GM19328 (cell line): Measurements from ENCODE around the gene FADS2.

Experiments
- ATAC-seq: cut with Tn5 transposase; IDR thresholded peaks from one replicate; pipeline ENCODE4 v1.9.1; 2021; ENCODE audit warnings: mild to moderate bottlenecking, moderate library complexity; ENCODE audit not compliant: unreplicated experiment

Gene FADS2

DNA sequence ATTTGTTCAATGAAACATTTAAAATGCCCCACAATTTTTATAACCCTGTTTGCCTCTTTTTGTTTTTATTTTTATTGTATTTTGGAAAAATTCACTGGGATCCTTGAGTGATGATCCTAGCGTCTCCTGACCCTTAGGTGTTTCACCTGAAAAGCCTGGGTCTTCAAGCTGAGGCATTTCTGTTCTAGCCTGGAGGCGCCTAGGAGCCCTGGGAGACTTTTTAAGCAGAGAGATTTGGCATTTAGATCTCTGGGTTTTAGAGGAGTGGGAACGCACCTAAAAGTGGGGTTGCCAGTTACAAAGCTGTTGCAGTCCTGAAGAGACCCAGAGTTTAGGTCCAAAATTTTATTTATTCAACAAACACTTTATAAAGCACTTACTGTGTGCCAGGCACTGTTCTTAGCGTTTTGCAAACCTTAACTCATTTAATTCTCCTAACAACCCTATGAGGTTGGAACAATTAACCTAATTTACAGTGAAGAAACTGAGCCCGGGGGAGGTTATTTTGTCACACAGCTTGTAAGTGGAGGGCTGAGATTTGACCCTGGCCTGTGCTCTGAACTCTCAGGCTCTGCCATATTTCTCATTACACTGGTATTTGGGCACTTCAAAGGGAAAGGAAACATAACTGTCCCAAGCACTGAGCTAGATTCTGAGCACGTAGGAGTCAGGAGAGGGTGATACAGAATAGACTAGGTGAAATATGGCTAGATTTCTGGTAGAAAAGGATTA is 10.5 kb upstream of the FADS2 start:
- no peak for ATAC-seq

DNA sequence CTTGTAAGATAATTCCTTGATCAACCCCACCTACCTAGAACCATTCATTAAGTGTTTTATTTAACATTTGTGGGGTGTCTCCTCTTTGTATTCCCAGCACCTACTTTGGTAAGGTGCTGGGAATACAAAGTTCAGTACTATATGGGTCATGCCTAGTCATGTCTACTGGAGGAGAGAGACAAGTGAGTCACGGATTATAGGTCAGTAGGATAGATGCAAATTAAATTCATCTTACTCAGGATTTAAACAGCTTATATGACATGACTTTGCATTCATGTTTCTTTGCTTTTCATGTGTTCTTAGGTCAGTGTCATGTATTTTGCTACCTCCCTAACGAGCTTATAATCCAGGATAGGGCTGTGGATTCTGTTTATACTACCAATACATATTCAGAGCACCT is 7.9 kb upstream of the FADS2 start:
- ATAC-seq = no peak

DNA sequence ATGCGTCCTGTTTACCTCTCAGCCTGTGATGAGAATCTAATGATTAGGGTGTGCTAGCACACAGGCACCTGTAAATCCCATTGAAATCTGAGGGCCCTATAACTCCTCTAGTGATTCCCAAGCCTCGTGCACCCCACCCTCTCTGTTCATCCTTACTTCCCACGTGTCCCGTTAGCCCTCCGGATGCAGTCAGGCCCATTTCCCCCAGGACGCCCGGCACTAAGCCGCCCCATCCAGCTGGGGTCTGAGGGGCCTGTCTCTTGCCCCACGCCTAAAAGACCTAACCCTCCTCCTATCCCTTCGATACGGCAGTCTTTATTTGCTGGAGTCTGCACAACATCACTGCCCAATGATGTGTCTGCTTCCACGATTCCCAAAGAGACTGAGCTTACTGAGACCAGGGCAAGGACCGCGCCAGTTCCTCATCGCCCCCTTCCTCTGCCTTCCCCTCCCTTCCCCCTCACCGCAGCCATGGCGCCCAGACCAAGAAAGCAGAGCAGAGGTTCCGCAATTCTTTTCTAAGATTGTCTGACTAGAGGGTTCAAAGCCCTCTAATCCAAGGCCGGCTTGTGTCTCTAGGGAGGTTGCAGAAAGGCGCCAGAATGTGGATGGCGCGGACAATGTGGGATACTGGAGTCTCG is 1.1 kb upstream of the FADS2 start:
- ATAC-seq = no peak

DNA sequence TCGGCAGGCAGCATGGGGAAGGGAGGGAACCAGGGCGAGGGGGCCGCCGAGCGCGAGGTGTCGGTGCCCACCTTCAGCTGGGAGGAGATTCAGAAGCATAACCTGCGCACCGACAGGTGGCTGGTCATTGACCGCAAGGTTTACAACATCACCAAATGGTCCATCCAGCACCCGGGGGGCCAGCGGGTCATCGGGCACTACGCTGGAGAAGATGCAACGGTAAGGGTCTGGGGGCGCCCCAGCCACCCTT is 204 bp downstream of the FADS2 start:
- ATAC-seq = no peak

DNA sequence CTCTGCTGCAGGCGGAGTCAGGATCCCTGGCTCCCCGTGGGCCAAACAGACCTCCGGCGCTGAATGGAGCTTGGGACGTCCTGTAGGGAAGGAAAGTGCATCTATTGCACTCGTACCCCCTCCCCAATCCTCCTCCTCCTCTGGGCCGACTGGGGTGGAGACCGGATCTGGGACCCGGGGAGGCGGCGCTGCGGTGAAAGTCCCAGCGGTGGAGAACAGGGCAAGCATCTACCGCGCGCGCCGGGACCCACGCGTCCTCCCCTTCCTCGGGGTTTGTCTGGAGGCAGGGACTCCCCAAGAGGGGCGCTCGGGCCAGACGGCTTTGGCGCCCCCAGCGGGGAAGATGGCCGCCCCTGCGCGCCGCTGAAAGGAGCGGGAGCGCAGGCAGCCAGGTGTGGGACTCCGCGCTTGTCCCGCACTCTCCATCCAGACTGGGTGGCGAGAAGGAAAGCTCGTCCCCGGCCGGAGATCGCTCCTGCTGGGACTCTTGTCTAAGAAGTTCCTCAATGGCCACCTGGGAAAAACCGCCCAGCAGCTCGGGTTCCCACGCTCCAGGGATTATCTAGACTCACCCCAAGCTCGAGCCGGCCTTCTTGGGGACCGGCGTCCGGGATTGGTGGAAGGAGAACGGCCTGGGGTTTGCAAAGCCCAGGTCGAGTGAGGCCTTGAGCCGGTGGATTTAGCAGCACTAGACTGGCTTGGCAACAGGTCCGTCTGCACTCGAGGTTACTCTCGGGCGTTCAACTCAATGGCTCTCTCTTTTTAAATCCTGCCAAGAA is 718 bp downstream of the FADS2 start:
- no peak for ATAC-seq

DNA sequence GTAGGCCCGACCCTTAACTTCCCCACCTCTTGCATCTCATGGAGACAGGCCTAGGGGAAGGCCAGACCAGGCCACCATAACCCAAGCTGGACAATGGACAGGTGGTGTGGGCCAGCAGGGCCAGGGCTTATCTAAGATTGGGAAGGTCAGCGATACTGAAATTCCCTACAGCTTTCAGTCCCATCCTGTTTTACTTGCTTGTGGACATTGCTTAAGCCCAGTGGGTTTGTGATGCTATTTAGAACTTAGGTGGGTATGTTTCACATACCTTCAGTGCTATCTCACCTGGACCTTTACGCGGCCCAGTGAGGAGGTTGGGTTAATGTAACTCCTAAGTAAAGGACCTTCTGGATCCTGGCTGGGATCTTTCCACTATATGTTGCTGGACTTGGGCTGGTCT is 1.7 kb downstream of the FADS2 start:
- ATAC-seq = no peak

DNA sequence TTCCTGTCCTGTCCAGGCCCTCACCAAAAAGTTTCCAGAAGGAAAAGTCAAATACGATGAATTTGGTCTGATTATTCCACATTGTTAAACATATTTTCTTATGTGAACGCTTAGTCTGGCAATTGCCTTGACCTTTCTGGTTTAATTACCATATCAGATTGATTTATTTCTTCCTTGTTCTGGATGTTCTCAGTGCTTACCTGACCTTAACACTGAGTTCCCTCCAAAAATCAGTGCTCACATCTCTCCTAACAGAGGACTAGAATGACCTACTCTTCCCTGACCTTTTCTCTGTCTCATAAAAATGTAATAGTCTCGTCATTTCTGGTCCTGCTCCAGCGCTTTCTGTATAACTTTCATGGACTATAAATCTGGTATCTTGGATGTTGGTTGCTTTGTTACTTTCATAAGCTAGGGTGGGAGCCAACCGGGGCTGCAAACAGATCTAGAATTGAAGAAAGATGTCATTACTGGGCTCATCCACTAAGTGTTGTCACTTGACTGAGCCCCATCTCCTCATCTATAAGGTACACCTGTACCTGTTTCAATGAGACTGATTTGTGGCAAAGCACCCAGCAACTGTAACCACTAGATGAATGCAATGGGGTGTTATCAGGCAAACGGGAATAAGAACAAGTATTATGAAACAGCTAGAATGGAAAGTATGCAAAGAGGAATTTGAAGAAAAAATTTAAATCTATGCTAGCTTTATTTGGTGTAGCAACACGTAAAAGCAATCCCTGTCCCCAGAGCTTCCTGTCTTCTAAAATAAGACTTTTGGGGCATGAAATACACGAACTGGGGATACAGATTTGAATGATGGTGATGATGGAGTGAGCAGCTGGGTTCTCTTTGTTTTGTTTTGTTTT is 2.4 kb downstream of the FADS2 start:
- ATAC-seq = no peak

DNA sequence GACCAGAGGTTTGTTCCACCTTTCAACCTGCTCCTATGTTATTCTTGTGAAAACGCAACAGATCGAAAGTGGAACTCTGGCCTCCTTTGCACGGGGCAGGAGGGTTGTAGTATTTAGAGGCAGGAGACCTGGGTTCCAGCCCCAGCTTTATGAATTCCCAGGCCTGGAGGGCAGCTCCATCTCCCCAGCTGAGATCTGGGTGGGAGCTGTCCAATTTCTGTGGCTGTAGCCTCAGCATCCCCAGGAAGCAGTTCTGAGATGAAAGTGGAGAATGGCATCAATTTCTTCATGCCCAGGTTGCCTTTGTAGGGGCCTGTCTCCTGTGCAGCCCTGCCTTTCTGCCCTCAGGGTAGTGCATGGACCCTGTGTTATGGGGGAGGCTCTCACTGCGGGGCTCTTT is 4.1 kb downstream of the FADS2 start:
- ATAC-seq = no peak

DNA sequence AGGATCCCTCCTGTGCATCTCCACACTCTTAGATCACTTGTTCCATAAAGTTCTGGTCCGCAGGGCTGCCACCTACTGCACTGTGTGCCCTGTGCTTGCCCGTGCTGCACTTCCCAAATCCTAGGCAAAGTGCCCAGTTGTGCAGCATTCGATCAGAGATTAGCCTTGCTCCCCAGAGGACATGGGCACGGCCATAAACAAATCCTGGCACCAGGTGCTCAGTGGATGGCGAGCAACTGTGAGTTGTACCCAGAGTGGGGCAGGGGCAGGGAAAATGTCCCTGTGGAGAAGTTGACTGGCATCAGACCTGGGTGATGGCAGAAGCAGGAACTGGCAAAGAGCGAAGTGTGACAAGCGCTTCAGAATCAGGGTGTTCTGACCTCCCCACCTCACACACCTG is 4.7 kb downstream of the FADS2 start:
- no peak for ATAC-seq

DNA sequence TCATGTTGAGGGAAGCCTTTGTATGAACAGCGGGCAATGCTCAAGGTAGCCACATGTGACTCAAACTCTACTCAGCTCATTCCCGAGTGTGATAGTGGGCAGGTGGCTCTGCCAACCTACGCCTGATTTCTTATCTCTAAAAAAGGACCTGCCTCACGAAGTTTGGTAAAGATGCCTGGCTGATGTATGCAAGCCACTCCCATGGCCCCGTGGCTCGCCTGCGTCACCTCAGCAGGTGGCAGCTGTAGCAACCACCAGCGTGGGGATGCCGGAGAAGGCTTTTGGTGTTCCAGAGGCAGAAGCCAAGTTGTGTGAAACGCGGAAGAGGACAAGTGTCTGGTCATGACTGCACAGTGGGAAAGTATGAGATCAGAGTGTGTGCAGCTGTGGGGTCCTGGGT is 5.4 kb downstream of the FADS2 start:
- ATAC-seq = no peak

DNA sequence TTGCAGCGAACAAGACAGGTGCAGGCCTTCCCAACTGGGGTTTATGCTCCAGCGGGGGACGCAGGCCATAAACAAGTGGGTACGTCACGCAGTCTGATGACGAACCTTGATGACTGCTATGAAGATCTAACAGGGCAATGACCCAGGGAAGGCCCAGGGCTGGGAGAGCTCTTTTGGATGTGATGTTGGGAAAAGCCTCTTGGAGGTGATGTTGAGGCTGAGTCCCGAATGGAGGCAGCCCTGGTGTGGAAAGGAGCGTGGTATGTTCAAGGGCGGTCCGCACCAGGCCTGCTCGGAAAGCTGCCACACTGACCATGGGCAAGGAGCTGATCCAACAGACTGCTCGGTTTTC is 5.8 kb downstream of the FADS2 start:
- no peak for ATAC-seq

DNA sequence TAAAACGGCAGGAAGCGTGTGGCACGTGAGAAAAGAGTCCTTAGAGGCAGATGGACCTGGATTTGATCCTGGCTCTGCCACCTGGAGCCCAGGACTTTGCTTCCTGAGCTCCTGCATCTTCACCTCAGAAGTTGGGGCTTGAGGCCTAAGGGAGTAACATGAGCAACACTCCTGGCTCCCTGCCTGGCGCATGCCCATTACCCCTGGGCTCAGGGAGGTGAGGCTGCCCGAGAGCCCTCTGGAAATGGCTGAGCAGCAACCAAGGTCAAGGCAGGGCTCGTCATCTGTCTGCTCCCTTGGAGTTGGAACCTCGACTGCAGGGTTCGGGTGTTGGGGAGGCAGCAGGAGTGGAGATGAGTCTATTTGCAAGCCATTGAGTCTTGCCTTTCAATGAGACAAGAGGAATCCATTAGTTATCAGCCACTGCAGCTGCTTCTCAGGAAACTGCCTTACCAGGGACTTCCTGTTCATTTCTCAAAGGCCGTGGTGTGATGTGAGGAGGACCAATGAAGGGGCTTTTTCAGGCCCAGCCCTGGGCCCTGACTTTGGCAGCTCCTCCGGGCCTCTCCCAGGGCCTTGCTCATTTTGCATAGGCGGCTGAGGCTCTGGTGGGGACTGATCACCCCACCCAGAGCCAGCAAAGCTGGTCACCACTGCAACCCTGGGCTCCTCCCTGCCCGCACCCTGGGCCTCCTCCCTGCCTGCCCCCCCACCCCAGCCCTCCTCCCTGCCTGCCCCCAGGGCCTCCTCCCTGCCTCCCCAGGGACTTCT is 6.4 kb downstream of the FADS2 start:
- ATAC-seq = peak; percentile 76

DNA sequence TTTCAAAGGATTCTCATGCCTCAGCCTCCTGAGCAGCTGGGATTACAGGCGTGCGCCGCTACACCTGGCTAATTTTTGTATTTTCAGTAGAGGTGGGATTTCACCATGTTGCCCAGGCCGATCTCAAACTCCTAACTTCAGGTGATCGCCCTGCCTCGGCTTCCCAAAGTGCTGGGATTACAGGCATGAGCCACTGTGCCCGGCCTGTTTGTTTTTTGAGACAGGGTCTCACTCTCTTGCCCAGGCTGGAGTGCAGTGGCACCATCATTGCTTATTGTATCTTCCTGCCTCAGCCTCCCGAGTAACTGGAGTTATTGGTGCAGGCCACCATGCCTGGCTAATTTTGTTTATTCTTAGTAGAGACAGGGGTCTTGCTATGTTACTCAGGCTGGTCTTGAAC is 8.1 kb downstream of the FADS2 start:
- ATAC-seq = no peak

DNA sequence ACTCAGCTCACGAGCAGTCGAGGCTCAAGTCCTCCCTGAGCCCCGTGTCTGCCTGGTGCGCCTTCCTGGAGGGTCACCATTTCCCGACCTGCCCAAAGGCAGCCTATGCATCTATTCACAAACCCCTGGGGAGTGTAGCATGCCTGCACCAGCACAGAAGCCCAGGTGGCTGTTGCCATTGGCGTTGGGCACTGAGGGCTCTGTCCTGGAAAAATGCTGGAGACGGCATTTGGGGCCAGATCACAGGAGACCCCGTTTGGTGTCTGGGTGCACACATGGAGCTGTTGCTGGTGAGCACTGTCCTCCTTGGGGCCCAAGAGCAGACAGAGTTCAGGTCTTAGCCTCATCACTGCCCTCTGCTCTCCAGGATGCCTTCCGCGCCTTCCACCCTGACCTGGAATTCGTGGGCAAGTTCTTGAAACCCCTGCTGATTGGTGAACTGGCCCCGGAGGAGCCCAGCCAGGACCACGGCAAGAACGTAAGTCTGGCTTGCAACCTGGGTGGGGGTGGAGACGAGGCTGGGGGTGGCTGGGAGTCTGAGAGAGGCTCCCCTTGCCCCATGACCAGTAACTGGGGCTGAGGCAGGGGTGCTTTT is 9.4 kb downstream of the FADS2 start:
- ATAC-seq = no peak

DNA sequence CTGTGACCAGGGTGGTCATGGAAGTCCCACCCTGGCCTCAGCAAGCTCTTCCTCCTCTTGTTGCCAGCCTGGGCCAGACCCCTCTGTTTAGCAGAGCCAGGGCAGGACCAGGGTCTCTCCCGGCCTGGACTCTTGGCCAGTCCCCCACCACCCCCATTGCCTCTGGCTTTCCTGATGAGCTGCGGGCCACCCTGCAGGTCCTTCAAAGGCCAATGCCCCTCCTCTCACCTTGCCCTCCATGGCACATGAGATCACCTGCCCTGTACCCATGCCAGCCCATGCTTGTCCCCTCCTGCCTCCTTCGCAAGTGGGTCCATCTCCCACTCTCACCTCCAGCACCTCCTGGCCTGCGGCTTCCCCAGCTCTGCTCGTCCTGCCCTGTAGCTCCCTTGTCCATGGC is 10.4 kb downstream of the FADS2 start:
- ATAC-seq = no peak

DNA sequence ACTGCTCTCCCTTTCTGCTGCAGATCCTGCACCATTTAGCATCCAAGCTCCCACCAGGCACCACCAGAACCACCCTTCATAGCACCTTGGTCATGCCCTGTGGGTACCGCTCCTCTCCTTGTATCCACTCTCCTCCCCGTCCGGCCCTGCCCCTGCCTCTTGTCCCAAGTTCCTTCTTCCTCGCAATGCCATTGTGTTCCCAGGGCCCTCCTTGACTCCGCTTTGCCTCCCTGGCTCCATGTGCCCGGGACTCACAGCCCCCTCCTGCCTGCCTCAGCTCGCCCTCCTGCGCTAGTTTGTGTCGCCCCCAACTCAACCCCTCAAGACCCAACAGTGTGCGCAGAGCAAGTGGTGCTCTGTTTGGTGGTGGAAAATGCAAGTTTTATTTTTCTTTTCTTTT is 10.8 kb downstream of the FADS2 start:
- ATAC-seq = no peak

DNA sequence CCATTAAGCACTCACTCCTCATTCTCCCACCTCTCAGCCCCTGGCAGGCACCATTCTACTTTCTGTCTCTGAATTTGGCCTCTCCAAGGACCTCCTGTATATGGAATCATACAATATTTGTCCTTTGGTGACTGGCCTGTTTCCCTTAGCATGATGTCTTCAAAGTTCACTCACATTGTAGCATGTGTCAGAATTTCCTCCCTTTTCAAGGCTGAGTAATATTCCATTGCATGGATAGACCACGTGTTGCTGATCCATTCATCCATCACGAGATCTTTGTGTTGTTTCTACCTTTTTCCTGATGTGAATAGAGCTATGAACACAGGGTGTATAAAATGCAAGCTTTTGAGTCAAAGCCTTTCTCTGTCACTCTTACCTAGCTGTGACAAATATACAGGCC is 11.6 kb downstream of the FADS2 start:
- no peak for ATAC-seq

DNA sequence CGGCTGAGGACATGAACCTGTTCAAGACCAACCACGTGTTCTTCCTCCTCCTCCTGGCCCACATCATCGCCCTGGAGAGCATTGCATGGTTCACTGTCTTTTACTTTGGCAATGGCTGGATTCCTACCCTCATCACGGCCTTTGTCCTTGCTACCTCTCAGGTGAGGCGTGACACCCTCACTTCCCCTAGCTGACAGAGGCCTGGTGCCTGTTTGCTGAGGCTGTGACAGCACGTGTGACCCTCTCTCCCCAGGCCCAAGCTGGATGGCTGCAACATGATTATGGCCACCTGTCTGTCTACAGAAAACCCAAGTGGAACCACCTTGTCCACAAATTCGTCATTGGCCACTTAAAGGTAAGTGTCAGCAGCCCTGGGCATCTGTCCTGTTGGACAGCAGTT is 12.3 kb downstream of the FADS2 start:
- ATAC-seq = no peak

DNA sequence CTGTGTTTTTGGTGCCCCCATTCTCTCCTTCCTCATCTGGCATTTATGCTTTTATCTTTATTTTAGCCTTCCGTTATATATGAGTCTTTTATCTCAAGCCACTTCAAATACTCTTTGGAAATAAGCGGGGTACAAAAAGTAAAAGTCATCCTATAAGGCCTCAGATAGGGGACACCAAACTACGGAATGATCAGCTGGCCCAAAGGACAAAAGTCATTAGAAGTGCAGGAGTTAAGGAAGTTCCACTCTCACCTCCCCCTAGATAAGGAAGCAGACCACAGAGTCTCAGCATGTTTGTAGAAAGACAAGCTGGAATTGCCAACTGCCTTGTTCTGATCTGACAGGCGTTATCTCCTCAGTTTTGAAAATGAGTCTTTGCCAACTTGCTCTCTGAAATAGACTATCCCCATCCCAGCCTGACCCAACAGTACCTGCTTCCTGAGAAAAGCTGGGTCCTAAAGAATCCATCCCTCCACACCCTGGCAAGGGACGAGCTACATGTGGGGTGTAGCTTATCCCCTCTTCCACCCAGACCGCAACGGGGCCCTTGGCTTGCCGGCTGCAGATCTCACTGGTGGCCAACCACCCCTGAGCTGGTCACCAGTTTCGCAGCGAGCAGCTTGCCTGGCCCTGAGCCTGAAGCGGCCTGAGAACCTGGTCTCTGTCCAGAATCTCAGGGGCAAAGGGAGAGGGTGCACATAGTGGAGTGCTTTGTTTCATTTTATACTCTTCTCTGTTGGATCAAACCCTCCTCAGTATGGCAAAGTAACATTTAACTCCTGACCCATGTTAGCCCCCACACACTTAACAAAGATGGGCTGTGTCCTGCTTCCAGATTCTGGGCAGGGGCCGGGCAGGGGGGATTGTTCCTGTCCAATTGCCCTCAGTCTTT is 13.8 kb downstream of the FADS2 start:
- ATAC-seq = no peak

DNA sequence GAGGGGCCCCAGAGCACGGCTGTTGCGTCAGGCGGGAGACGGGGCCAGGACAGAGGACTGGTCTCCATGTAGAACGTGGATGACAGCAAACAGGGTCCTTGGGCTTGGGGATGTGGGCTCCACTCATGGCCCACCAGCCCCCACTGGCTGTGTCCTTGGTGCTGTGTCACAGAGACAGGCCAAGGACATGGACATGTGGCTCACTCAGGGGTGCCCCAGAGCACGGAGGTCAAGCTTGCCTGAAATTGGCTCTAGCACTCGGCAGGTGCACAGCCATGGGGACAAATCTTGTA is 14.4 kb downstream of the FADS2 start:
- ATAC-seq = no peak
